Naive thymus-derived CD4-positive, alpha-beta T cell (primary cell): ENCODE data around the gene FRMD5. TPM values are rescaled to one million over a fixed set of nuclear protein-coding genes. Genes with fewer than 3 reads are reported as not detected.

Experiments used
- ATAC-seq: fragments of 150-1000 bp; cut with Tn5 transposase; 2 replicates; pipeline ENCODE4 v1.10.0; 2021; ENCODE audit warnings: mild to moderate bottlenecking, moderate library complexity
- CTCF ChIA-PET: fragments of 350-600 bp; sonication (Branson Sonifier 250); formaldehyde crosslinking; loops from one replicate; lab custom pipeline; 2021; ENCODE audit warnings: antibody characterized with exemption; lab: Charles Lee
- POLR2A ChIA-PET: fragments of 350-600 bp; sonication (Branson Sonifier 250); formaldehyde crosslinking; loops from one replicate; lab custom pipeline; 2021; ENCODE audit warnings: antibody characterized with exemption, inconsistent platforms; lab: Charles Lee
- DNase-seq, 9 donors: peaks; one replicate each; pipeline versions ENCODE4 v3.0.0 to v3.0.0-alpha.2; 2020 to 2022; ENCODE audit warnings: mixed read lengths in 1 of 9
- H3K27ac ChIP-seq: one replicate; pipeline ENCODE4 v1.7.0; 2013; ENCODE audit warnings: mild to moderate bottlenecking, low read depth, low read length, moderate library complexity
- H3K27me3 ChIP-seq, 2 donors: one replicate each; pipeline ENCODE4 v1.7.0; 2013; ENCODE audit warnings: low read length in 2 of 2, mild to moderate bottlenecking in 2 of 2, moderate library complexity in 2 of 2; ENCODE audit not compliant: control insufficient read depth in 2 of 2, insufficient read depth in 2 of 2
- H3K36me3 ChIP-seq, 3 experiments: 1 replicate in 2 of 3; 2 replicates in 1 of 3; pipeline ENCODE4 v1.7.0; 2013; ENCODE audit warnings: low read length in 3 of 3, mild to moderate bottlenecking in 3 of 3, moderate library complexity in 1 of 3; ENCODE audit not compliant: insufficient read depth in 3 of 3, control insufficient read depth in 2 of 3
- H3K4me1 ChIP-seq, 2 donors: one replicate each; pipeline ENCODE4 v1.7.0; 2013; ENCODE audit warnings: low read length in 2 of 2, mild to moderate bottlenecking in 2 of 2, moderate library complexity in 1 of 2; ENCODE audit not compliant: control insufficient read depth in 2 of 2, insufficient read depth in 2 of 2
- H3K4me3 ChIP-seq: 2 replicates; pipeline ENCODE4 v1.7.0; 2013; ENCODE audit warnings: mild to moderate bottlenecking, low read length
- H3K9me3 ChIP-seq, 3 experiments: 1 replicate in 2 of 3; 2 replicates in 1 of 3; pipeline ENCODE4 v1.7.0; 2013; ENCODE audit warnings: low read length in 3 of 3; ENCODE audit not compliant: control insufficient read depth in 2 of 3
- H3K27ac Mint-ChIP-seq, 9 donors: one replicate each; pipeline ENCODE4 v1.8.0; 2020 to 2022; ENCODE audit warnings: mixed read lengths in 9 of 9, mild to moderate bottlenecking in 8 of 9, moderate library complexity in 5 of 9, inconsistent platforms in 2 of 9
- H3K27me3 Mint-ChIP-seq, 5 donors: one replicate each; pipeline ENCODE4 v1.8.0; 2021 to 2022; ENCODE audit warnings: mixed read lengths in 5 of 5, mild to moderate bottlenecking in 1 of 5
- H3K36me3 Mint-ChIP-seq, 5 donors: one replicate each; pipeline ENCODE4 v1.8.0; 2020 to 2022; ENCODE audit warnings: mixed read lengths in 5 of 5, mild to moderate bottlenecking in 3 of 5, inconsistent platforms in 1 of 5
- H3K4me1 Mint-ChIP-seq, 7 donors: one replicate each; pipeline ENCODE4 v1.8.0; 2020 to 2022; ENCODE audit warnings: mixed read lengths in 7 of 7, mild to moderate bottlenecking in 3 of 7, inconsistent platforms in 1 of 7
- H3K4me3 Mint-ChIP-seq, 10 donors: one replicate each; pipeline ENCODE4 v1.8.0; 2020 to 2022; ENCODE audit warnings: mild to moderate bottlenecking in 10 of 10, mixed read lengths in 10 of 10, moderate library complexity in 6 of 10, inconsistent platforms in 2 of 10
- H3K9me3 Mint-ChIP-seq, 11 donors: one replicate each; pipeline ENCODE4 v1.8.0; 2020 to 2022; ENCODE audit warnings: mixed read lengths in 11 of 11, mild to moderate bottlenecking in 4 of 11, inconsistent platforms in 1 of 11, moderate library complexity in 1 of 11
- intact Hi-C, 2 donors: fragments of 100-400 bp; cut with micrococcal nuclease; formaldehyde crosslinking; loops; one replicate each; pipeline ENCODE4 v1.15.1; 2023
- polyA plus RNA-seq, 2 donors: library from polyadenylated mRNA; unstranded; fragments of 300-500 nt; fragmentation: Illumina TruSeq; gene quantifications; one replicate each; pipeline ENCODE4 v1.2.3, GENCODE V29; 2021
- total RNA-seq, 6 experiments: library from RNA in 5 of 6; stranded (reverse) in 5 of 6; gene quantifications; 1 replicate in 5 of 6; 2 replicates in 1 of 6; pipeline ENCODE4 v1.2.3 and lab custom pipeline; 2021 to 2026

Gene FRMD5
- total and polyA plus RNA-seq, 7 experiments from 2014 or later, result 0.31 to 0.39 (median 0.35) TPM; not detected in 4

- Mint-ChIP-seq H3K9me3 (no peaks in the 10 kb centered on the region), H3K27ac (no peak overlapping the region), H3K27me3 (no peaks in the 10 kb centered on the region), H3K4me3 (no peak overlapping the region), H3K36me3 (peaks cover 0 to 9% (median 0%) of the 10 kb centered on the region in 5 donors), H3K4me1 (no peaks in the 10 kb centered on the region)
- no peaks in the 10 kb centered on the region for H3K36me3 ChIP-seq
- no peak overlapping the region for H3K27ac ChIP-seq
- no peak for DNase-seq
- ChIA-PET POLR2A (no interaction called here), CTCF (no interaction called here)
- intact Hi-C loops, result no loop called here
- H3K4me1 ChIP-seq, result no peaks in the 10 kb centered on the region
- H3K9me3 ChIP-seq, result no peaks in the 10 kb centered on the region
- H3K4me3 ChIP-seq, result no peak overlapping the region
- H3K27me3 ChIP-seq, result no peaks in the 10 kb centered on the region
- ATAC-seq, result no peak
These were observed 313.8 kb downstream of the FRMD5 start for GRCh38 chr15:43881245-43881644.

GRCh38 chr15:43880406-43881194 is 314.5 kb downstream of the FRMD5 start:
- ChIA-PET CTCF (interaction anchor here (0.6 kb wide), 1 partner anchor 10 kb away, joined by 3 read pairs; no protein-coding TSS in a partner anchor), POLR2A (no interaction called here)
- Histone ChIP-seq H3K9me3 (no peaks in the 10 kb centered on the region), H3K36me3 (no peaks in the 10 kb centered on the region), H3K27me3 (no peaks in the 10 kb centered on the region), H3K4me1 (no peaks in the 10 kb centered on the region), H3K27ac (no peak overlapping the region), H3K4me3 (no peak overlapping the region)
- Mint-ChIP-seq H3K9me3 (no peaks in the 10 kb centered on the region), H3K4me3 (no peak overlapping the region), H3K4me1 (no peaks in the 10 kb centered on the region), H3K27ac (no peak overlapping the region), H3K36me3 (peaks cover 0 to 9% (median 0%) of the 10 kb centered on the region in 5 donors), H3K27me3 (no peaks in the 10 kb centered on the region)
- no peak for DNase-seq
- intact Hi-C loops, result no loop called here
- no peak for ATAC-seq

GRCh38 chr15:43879386-43880355 is 315.4 kb downstream of the FRMD5 start:
- Mint-ChIP-seq H3K27ac (no peak overlapping the region), H3K27me3 (no peaks in the 10 kb centered on the region), H3K4me1 (no peaks in the 10 kb centered on the region), H3K36me3 (peaks cover 0 to 8% (median 0%) of the 10 kb centered on the region in 5 donors), H3K4me3 (no peak overlapping the region), H3K9me3 (no peaks in the 10 kb centered on the region)
- DNase-seq (no peak), ATAC-seq (no peak)
- intact Hi-C loops, result no loop called here
- Histone ChIP-seq H3K9me3 (no peaks in the 10 kb centered on the region), H3K27me3 (no peaks in the 10 kb centered on the region), H3K27ac (no peak overlapping the region), H3K4me3 (no peak overlapping the region), H3K4me1 (no peaks in the 10 kb centered on the region), H3K36me3 (no peaks in the 10 kb centered on the region)
- ChIA-PET POLR2A (no interaction called here), CTCF (interaction anchor here (0.6 kb wide), 1 partner anchor 11 kb away, joined by 3 read pairs; no protein-coding TSS in a partner anchor)

- no peaks in the 10 kb centered on the region for H3K9me3 ChIP-seq
- H3K27ac ChIP-seq, result no peak overlapping the region
- Mint-ChIP-seq H3K4me1 (no peaks in the 10 kb centered on the region), H3K27ac (peak overlapping the region in 2 of 9 donors; percentile 38 to 49), H3K4me3 (no peak overlapping the region), H3K36me3 (peaks cover 0 to 12% (median 4%) of the 10 kb centered on the region in 5 donors), H3K27me3 (no peaks in the 10 kb centered on the region), H3K9me3 (no peaks in the 10 kb centered on the region)
- no peak overlapping the region for H3K4me3 ChIP-seq
- H3K36me3 ChIP-seq, result no peaks in the 10 kb centered on the region
- ChIA-PET POLR2A (interaction anchor here (0.9 kb wide), 1 partner anchor 9 kb away, joined by 3 read pairs; no protein-coding TSS in a partner anchor), CTCF (no interaction called here)
- H3K4me1 ChIP-seq, result no peaks in the 10 kb centered on the region
- ATAC-seq (no peak), DNase-seq (no peak)
- H3K27me3 ChIP-seq, result no peaks in the 10 kb centered on the region
- intact Hi-C loops, result no loop called here
These were observed 316.6 kb downstream of the FRMD5 start for GRCh38 chr15:43878446-43878845.

- ATAC-seq, result no peak
- Mint-ChIP-seq H3K27ac (peak overlapping the region in 1 of 9 donors; percentile 25), H3K9me3 (no peaks in the 10 kb centered on the region), H3K36me3 (peaks cover 0 to 13% (median 7%) of the 10 kb centered on the region in 5 donors), H3K4me1 (peaks cover 0 to under 1% (median 0%) of the 10 kb centered on the region in 7 donors), H3K4me3 (no peak overlapping the region), H3K27me3 (no peaks in the 10 kb centered on the region)
- ChIA-PET POLR2A (no interaction called here), CTCF (no interaction called here)
- Histone ChIP-seq H3K27ac (no peak overlapping the region), H3K4me1 (peaks cover 0 to 3% of the 10 kb centered on the region in 2 donors), H3K36me3 (no peaks in the 10 kb centered on the region), H3K9me3 (no peaks in the 10 kb centered on the region), H3K4me3 (no peak overlapping the region), H3K27me3 (no peaks in the 10 kb centered on the region)
- intact Hi-C loops, result no loop called here
- DNase-seq, result no peak
These were observed 317.7 kb downstream of the FRMD5 start for GRCh38 chr15:43877371-43877770.

GRCh38 chr15:43876872-43877271 is 318.2 kb downstream of the FRMD5 start:
- Mint-ChIP-seq H3K9me3 (no peaks in the 10 kb centered on the region), H3K4me3 (no peak overlapping the region), H3K4me1 (peaks cover 0 to 2% (median 0%) of the 10 kb centered on the region in 7 donors), H3K27ac (peak overlapping the region in 1 of 9 donors; percentile 21), H3K36me3 (peaks cover 0 to 13% (median 7%) of the 10 kb centered on the region in 5 donors), H3K27me3 (no peaks in the 10 kb centered on the region)
- Histone ChIP-seq H3K4me1 (peaks cover 0 to 3% of the 10 kb centered on the region in 2 donors), H3K27ac (no peak overlapping the region), H3K9me3 (no peaks in the 10 kb centered on the region), H3K36me3 (no peaks in the 10 kb centered on the region), H3K27me3 (no peaks in the 10 kb centered on the region), H3K4me3 (no peak overlapping the region)
- no peak for DNase-seq
- no peak for ATAC-seq
- POLR2A ChIA-PET, result no interaction called here
- CTCF ChIA-PET, result no interaction called here
- intact Hi-C loops, result no loop called here
